HCT116 (cell line): Measurements from ENCODE around the gene ACBD4. TPM values are rescaled to one million over a fixed set of nuclear protein-coding genes. Genes with fewer than 3 reads are reported as not detected.

Experiments
- ATAC-seq: fragments of 200-7000 bp; cut with Tn5 transposase; 2 replicates; pipeline ENCODE4 v1.9.1; 2020; ENCODE audit warnings: mild to moderate bottlenecking, moderate library complexity
- BruUV-seq: library from RNA; stranded (reverse); fragments of 400-500 nt; replicated peaks from 2 replicates; lab custom pipeline; 2021; lab: Mats Ljungman, UMichigan
- CTCF ChIA-PET: fragments of 300-600 bp; sonication (Branson Sonifier 250); formaldehyde crosslinking; loops from one replicate; lab custom pipeline; 2021; ENCODE audit warnings: antibody characterized with exemption; lab: Charles Lee
- POLR2A ChIA-PET: fragments of 300-600, 350-600 bp; sonication (Branson Sonifier 250); formaldehyde crosslinking; loops from one replicate; lab custom pipeline; 2021; ENCODE audit warnings: antibody characterized with exemption; lab: Charles Lee
- RAD21 ChIA-PET, 2 experiments: fragments of 300-600 bp; sonication (Branson Sonifier 250); formaldehyde crosslinking; loops; one replicate each; lab custom pipeline; 2023; ENCODE audit warnings: low total read pairs in 2 of 2; ENCODE audit not compliant: uncharacterized antibody in 2 of 2, unreplicated experiment in 2 of 2, low non-redundant PET in 1 of 2; lab: Charles Lee
- DNase-seq: peaks from one replicate; pipeline ENCODE4 v3.0.0-alpha.2; 2010; ENCODE audit warnings: low read depth, low spot score
- H2AFZ ChIP-seq: fragments of 200-600 bp; shearing (Covaris generic), sonication (generic); 2 replicates; pipeline ENCODE4 v1.6.1; 2017; ENCODE audit warnings: low read depth, mixed run types, mixed read lengths, antibody characterized with exemption, low read length; ENCODE audit not compliant: poor library complexity, severe bottlenecking
- H3K27ac ChIP-seq: 2 replicates; pipeline ENCODE4 v1.5.1; 2012; ENCODE audit warnings: low read depth, low read length
- H3K27me3 ChIP-seq: fragments of 200-600 bp; sonication (generic); 2 replicates; pipeline ENCODE4 v1.6.1; 2016; ENCODE audit warnings: mixed run types, low read length, mixed read lengths; ENCODE audit not compliant: insufficient read depth
- H3K36me3 ChIP-seq, 2 experiments: fragments of 200-500 bp in 1 of 2; fragments of 200-600 bp in 1 of 2; sonication (Bioruptor generic) in 1 of 2; sonication (generic) in 1 of 2; 2 replicates each; pipeline versions ENCODE4 v1.5.1 to v1.6.1; 2014 to 2016; ENCODE audit warnings: low read length in 2 of 2, inconsistent platforms in 1 of 2, mixed read lengths in 1 of 2, mixed run types in 1 of 2; ENCODE audit not compliant: insufficient read depth in 2 of 2, control insufficient read depth in 1 of 2
- H3K4me1 ChIP-seq, 2 experiments: fragments of 200-600 bp in 1 of 2; sonication (generic) in 1 of 2; 2 replicates each; pipeline versions ENCODE4 v1.5.1 to v1.6.1; 2012 to 2017; ENCODE audit warnings: low read length in 2 of 2, inconsistent platforms in 1 of 2, mild to moderate bottlenecking in 1 of 2, mixed read lengths in 1 of 2, mixed run types in 1 of 2, moderate library complexity in 1 of 2; ENCODE audit not compliant: insufficient read depth in 2 of 2, control insufficient read depth in 1 of 2
- H3K4me2 ChIP-seq: fragments of 200-600 bp; sonication (generic); 2 replicates; pipeline ENCODE4 v1.6.1; 2017; ENCODE audit warnings: mixed run types, low read length, mixed read lengths
- H3K4me3 ChIP-seq, 2 experiments: fragments of 200-600 bp in 1 of 2; sonication (generic) in 1 of 2; replicated peaks in 1 of 2; 2 replicates each; pipeline ENCODE4 v1.5.1; 2011 to 2016; ENCODE audit warnings: low read length in 2 of 2, control low read depth in 1 of 2, low read depth in 1 of 2, mild to moderate bottlenecking in 1 of 2, mixed read lengths in 1 of 2, mixed run types in 1 of 2
- H3K79me2 ChIP-seq: fragments of 200-600 bp; sonication (generic); 2 replicates; pipeline ENCODE4 v1.6.1; 2017; ENCODE audit warnings: mild to moderate bottlenecking, mixed run types, low read length, moderate library complexity, mixed read lengths; ENCODE audit not compliant: insufficient read depth
- H3K9ac ChIP-seq: fragments of 200-600 bp; sonication (generic); 2 replicates; pipeline ENCODE4 v1.6.1; 2016; ENCODE audit warnings: low read length, mixed read lengths
- H3K9me2 ChIP-seq: fragments of 200-600 bp; sonication (generic), shearing (Covaris generic); 2 replicates; pipeline ENCODE4 v1.6.1; 2017; ENCODE audit warnings: mixed run types, mild to moderate bottlenecking, moderate library complexity; ENCODE audit not compliant: insufficient read depth
- H3K9me3 ChIP-seq, 2 experiments: fragments of 200-500 bp in 1 of 2; fragments of 200-600 bp in 1 of 2; sonication (Bioruptor generic) in 1 of 2; sonication (generic) in 1 of 2; 2 replicates each; pipeline ENCODE4 v1.6.1; 2014 to 2017; ENCODE audit warnings: low read length in 2 of 2, mixed read lengths in 2 of 2, inconsistent platforms in 1 of 2, low read depth in 1 of 2, mild to moderate bottlenecking in 1 of 2, mixed run types in 1 of 2, moderate library complexity in 1 of 2; ENCODE audit not compliant: control insufficient read depth in 1 of 2, insufficient read depth in 1 of 2
- H4K20me1 ChIP-seq: fragments of 200-600 bp; sonication (generic), shearing (Covaris generic); 2 replicates; pipeline ENCODE4 v1.6.1; 2017; ENCODE audit warnings: mixed run types, mild to moderate bottlenecking, moderate library complexity; ENCODE audit not compliant: insufficient read depth
- CBX3 ChIP-seq: IDR thresholded peaks from 2 replicates; pipeline ENCODE4 v1.6.1; 2012; ENCODE audit warnings: low read depth
- EGR1 ChIP-seq: IDR thresholded peaks from 2 replicates; pipeline ENCODE4 v1.6.1; 2012; ENCODE audit warnings: low read depth
- EZH2 ChIP-seq: fragments of 200-600 bp; sonication (generic); IDR thresholded peaks from 2 replicates; pipeline ENCODE4 v1.6.1; 2017; ENCODE audit warnings: antibody characterized with exemption, mixed run types
- EZH2phosphoT487 ChIP-seq: fragments of 200-600 bp; IDR thresholded peaks from 2 replicates; pipeline ENCODE4 v1.6.1; 2018; ENCODE audit warnings: antibody characterized with exemption, borderline replicate concordance
- FOSL1 ChIP-seq: IDR thresholded peaks from 2 replicates; pipeline ENCODE4 v1.6.1; 2012; ENCODE audit warnings: low read depth
- JUND ChIP-seq: IDR thresholded peaks from 2 replicates; pipeline ENCODE4 v1.6.1; 2012
- POLR2AphosphoS5 ChIP-seq: IDR thresholded peaks from 2 replicates; pipeline ENCODE4 v1.6.1; 2011; ENCODE audit warnings: mild to moderate bottlenecking, low read depth, low read length, moderate library complexity
- RAD21 ChIP-seq: IDR thresholded peaks from 2 replicates; pipeline ENCODE4 v1.6.1; 2012; ENCODE audit warnings: low read depth, mild to moderate bottlenecking
- SRF ChIP-seq: IDR thresholded peaks from 2 replicates; pipeline ENCODE4 v1.6.1; 2012; ENCODE audit warnings: low read depth
- TCF7L2 ChIP-seq: IDR thresholded peaks from 2 replicates; pipeline ENCODE4 v1.7.0; 2011; ENCODE audit warnings: borderline replicate concordance, inconsistent platforms; ENCODE audit not compliant: insufficient read depth, insufficient read length; ENCODE audit errors: extremely low read depth
- YY1 ChIP-seq: IDR thresholded peaks from 2 replicates; pipeline ENCODE4 v1.6.1; 2011; ENCODE audit warnings: low read length, low read depth, moderate library complexity, mild to moderate bottlenecking; ENCODE audit not compliant: insufficient replicate concordance; ENCODE audit errors: extremely low read depth
- ZNF274 ChIP-seq: fragments of 200-500 bp; sonication (Bioruptor generic); IDR thresholded peaks from 2 replicates; pipeline ENCODE4 v1.6.1; 2014; ENCODE audit warnings: mild to moderate bottlenecking, low read depth, low read length, inconsistent platforms
- intact Hi-C: fragments of 100-400 bp; cut with micrococcal nuclease; formaldehyde crosslinking; loops from 2 replicates; pipeline ENCODE4 v1.10.0; 2022
- total RNA-seq: library from RNA; stranded (reverse); gene quantifications from one replicate; pipeline ENCODE4 v1.2.1, GENCODE V29; 2021; ENCODE audit not compliant: unreplicated experiment
- TF ChIP-seq, protein P1 (sequence below), 3 experiments: fragments of 200-600 bp in 1 of 3; sonication (generic) in 1 of 3; IDR thresholded peaks in 2 of 3; conservative IDR thresholded peaks in 1 of 3; 2 replicates each; pipeline ENCODE4 v1.5.1; 2012 to 2017; ENCODE audit warnings: low read depth in 2 of 3, low read length in 2 of 3, antibody characterized with exemption in 1 of 3, borderline replicate concordance in 1 of 3, control low read depth in 1 of 3, mild to moderate bottlenecking in 1 of 3, mixed read lengths in 1 of 3, mixed run types in 1 of 3, moderate library complexity in 1 of 3; ENCODE audit not compliant: insufficient read depth in 1 of 3

ACBD4 gene
- total RNA-seq, 1 experiment from 2014 or later = 13.6 TPM

DNA sequence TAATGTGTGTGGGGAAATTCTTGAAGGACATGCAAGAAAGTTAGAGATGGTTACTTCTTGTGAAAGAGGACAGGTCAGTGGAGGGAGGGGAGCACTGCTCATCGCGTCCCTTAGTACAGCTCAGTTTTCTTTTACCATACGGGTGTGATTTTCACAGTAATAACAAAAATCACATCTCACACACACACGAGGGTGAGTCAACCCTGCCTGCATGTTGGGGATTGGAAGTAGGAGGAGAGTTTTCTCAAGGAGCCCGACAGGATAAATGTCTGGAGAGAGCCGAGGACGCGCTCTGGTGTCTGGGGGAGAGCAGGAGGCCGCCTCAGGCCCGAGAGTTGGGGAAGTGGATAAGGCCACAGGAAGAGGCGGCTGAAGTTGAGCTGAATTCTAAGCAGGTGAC is 19.6 kb upstream of the ACBD4 start:
- H3K36me3 ChIP-seq = peaks cover 2 to 11% of the 10 kb centered on the region in 2 experiments; a peak in 3 of 4 replicates

More for the DNA sequence above, 19.6 kb upstream of the ACBD4 start:
- BruUV-seq = no TSS peak
- Histone ChIP-seq H3K9me2 (no peaks in the 10 kb centered on the region), H3K4me2 (no peak overlapping the region), H4K20me1 (no peaks in the 10 kb centered on the region), H3K9me3 (no peaks in the 10 kb centered on the region), H3K27ac (no peak overlapping the region), H3K27me3 (no peaks in the 10 kb centered on the region), H3K4me3 (no peak overlapping the region), H3K4me1 (peaks cover 3 to 8% of the 10 kb centered on the region in 2 experiments; a peak in 2 of 4 replicates)
- intact Hi-C loops = no loop called here
- CTCF ChIA-PET = no interaction called here
- no peak for ATAC-seq
- POLR2A ChIA-PET = no interaction called here
- TF ChIP-seq ZNF274 = no peak
- no peak for TF ChIP-seq RAD21
- TF ChIP-seq POLR2AphosphoS5 = no peak
- no peak for TF ChIP-seq EZH2
- TF ChIP-seq TCF7L2 = no peak
- TF ChIP-seq EGR1 = no peak
- no peak for TF ChIP-seq SRF
- no peak for TF ChIP-seq JUND
- no peak for TF ChIP-seq YY1
- no peak for TF ChIP-seq FOSL1
- TF ChIP-seq, protein P1, sequence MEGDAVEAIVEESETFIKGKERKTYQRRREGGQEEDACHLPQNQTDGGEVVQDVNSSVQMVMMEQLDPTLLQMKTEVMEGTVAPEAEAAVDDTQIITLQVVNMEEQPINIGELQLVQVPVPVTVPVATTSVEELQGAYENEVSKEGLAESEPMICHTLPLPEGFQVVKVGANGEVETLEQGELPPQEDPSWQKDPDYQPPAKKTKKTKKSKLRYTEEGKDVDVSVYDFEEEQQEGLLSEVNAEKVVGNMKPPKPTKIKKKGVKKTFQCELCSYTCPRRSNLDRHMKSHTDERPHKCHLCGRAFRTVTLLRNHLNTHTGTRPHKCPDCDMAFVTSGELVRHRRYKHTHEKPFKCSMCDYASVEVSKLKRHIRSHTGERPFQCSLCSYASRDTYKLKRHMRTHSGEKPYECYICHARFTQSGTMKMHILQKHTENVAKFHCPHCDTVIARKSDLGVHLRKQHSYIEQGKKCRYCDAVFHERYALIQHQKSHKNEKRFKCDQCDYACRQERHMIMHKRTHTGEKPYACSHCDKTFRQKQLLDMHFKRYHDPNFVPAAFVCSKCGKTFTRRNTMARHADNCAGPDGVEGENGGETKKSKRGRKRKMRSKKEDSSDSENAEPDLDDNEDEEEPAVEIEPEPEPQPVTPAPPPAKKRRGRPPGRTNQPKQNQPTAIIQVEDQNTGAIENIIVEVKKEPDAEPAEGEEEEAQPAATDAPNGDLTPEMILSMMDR (IDR thresholded peaks at IDR 0.05 in 2 of 3, conservative IDR thresholded peaks at IDR 0.05 in 1 of 3; ENCODE audit: borderline replicate concordance in 1 of 3, insufficient read depth in 1 of 3, low read depth in 2 of 3, low read length in 2 of 3) = no peak
- no peak for TF ChIP-seq EZH2phosphoT487
- no peak for TF ChIP-seq CBX3
- TF ChIP-seq, all 23 proteins: peak for 0
- RAD21 ChIA-PET = no interaction called here
- Histone ChIP-seq H3K79me2 (no peaks in the 10 kb centered on the region), H2AFZ (no peak overlapping the region), H3K9ac (no peak overlapping the region)
- no peak for DNase-seq
